HG02588 (cell line): ENCODE measurements around the gene GYS1.
"Not testable (repeated sequence)": the region's sequence is repeated elsewhere in the genome, so short reads cannot be mapped to it uniquely, and the experiment has no call there.

Source experiments
- ATAC-seq: cut with Tn5 transposase; IDR thresholded peaks from one replicate; pipeline ENCODE4 v1.9.1; 2021; ENCODE audit warnings: mild to moderate bottlenecking, moderate library complexity; ENCODE audit not compliant: unreplicated experiment

GYS1 gene

DNA sequence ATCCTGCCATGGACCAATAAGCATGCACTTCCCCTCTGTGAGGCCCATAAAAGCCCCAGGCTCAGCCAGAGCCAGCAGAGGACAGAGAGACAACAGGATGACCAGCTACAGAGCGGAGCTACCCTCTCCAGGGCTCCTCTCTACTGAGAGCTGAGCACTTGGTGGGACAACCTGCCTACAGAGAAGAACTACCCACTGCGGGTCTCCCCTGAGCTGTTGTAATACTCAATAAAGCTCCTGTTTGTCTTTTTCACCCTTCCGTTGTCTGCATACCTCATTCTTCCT lies 45.9 kb downstream of the GYS1 start:
- ATAC-seq = no peak

DNA sequence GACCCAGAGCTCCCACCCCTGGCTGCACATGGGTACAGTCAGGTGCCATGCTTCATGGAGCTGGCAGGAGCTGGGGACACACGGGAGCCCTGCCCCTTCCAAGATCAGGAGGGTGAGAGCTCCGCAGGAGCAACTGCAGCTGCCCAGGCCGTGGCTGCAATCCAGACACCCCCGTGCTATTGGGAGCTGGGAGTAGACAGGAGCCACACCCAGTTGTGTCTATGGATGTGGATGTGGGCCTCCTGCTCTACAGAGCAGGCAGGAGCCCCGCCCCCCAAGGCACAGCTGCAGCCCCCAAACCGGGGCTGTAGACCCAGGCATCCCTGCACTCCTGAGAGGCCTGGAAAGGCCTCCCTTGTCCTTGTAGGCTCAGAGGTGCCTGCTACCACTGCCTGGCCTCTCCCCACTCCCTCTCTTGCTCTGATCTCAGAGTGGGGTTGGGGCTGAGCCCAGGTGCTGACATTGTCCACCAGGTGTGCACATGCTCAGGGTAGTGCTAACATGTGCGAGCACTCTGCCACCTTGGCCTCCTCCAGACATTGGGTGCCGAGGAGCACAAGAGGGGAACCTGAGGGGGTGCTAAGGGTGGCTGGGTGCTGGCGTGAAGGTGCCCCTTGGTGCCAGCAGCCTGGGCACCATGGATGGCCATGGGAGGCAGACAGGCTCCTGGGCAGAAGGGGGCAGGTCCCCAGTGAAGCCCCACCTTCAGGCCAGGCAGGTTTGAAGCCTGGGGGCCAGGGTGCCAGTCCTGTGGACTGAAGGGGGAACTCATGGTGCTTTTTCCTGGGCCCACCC lies 46.4 kb downstream of the GYS1 start:
- ATAC-seq = no peak

DNA sequence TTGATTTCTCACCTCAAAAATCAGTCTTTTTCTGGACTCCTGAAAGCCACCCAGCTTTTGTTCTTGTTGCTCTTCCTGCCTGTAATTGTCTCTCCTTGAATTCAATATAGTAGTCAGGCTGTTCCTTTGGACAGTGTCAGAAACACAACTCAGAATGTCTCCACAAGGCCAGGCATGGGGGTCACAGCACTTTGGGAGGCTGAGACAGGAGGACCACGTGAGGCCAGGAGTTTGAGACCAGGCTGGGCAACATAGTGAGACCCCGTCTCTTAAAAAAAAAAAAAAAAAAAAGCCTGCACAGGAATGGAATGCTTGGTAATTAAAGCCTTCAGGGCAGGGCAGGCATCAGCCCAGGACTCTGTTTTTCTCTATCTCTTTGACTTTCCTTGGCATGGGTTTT lies 47.3 kb downstream of the GYS1 start:
- no peak for ATAC-seq

DNA sequence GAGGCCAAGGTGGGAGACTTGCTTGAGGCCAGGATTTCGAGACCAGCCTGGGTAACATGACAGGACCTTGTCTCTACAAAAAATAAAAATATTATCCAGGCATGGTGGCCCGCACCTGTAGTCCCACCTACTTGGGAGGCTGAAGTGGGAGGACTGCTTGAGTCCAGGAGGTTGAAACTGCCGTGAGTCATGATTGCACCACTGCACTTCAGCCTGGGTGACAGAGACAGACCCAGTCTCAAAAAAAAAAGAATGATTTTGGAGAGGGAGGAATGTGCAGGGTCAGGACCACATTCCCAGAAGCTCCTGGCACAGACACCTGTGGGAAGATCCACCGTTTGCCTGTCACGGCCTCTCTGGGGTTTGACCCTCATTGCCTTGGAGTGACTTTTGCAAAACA lies 47.7 kb downstream of the GYS1 start:
- no peak for ATAC-seq

DNA sequence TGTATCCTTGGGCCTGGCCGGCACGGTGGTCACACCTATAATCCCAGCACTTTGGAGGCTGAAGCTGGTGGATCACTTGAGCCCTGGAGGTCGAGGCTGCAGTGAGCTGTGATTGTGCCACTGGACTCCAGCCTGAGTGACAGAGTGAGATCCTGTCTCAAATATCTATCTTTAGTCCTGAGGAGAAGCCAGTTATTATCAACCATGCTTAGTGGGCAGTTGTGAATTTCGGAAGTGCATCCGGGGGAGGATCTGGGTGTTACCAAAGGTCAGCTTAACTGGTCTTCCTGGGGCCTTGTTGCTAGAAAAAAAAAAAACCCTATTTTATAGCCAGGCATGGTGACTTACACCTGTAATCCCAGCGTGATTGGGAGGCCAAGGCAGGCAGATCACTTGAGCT lies 50.0 kb downstream of the GYS1 start:
- ATAC-seq = no peak

DNA sequence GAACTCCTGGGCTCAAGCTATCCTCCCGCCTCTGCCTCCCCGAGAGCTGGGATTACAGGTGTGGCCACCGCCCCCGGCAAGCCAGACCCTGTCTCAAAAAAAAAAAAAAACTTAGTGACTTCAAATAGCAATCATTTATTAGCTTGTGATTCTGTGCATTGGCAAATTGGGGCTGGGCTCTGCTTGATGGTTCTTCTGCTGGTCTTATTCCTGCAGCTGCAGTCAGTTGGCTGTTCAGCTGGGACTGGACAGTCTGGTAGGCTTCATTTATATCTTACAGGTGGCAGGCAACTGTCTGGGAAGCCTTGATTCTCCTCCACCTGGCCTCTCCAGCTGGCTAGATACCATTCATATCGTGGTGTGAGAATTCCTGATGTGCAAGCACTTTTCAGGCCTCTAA lies 52.2 kb downstream of the GYS1 start:
- ATAC-seq = no peak

DNA sequence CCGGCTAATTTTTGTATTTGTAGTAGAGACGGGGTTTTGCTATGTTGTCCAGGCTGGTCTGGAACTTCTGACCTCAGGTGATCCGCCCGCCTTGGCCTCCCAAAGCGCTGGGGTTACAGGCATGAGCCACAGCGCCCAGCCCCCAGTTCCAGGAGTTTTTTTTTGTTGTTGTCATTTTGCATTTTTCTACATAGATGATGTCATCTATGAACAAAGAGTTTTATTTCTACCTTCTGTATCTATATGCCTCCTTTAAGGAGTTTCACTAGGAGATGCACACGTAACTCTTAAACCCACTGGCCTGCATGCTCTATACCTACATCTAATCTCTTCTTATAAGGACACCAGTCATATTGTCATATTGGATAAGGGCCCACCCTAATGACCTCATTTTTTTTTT lies 54.9 kb downstream of the GYS1 start:
- ATAC-seq = no peak

DNA sequence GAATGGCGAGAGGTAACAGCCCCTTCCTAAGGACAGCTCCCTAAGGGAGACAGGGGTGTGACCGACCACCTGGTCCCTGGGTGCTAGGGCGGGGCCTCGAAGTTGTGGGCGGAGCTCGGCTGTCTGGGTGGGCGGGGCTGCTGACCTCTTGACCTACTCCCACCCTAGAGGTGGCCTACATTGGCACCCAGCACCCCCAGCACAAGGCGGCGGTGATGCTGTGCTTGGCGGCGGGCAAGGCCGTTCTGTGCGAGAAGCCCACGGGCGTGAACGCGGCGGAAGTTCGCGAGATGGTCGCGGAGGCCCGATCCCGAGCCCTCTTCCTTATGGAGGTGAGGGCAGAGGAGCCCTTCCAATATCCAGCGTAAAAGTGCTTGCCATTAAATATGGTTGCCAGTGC lies 57.2 kb downstream of the GYS1 start:
- no peak for ATAC-seq

DNA sequence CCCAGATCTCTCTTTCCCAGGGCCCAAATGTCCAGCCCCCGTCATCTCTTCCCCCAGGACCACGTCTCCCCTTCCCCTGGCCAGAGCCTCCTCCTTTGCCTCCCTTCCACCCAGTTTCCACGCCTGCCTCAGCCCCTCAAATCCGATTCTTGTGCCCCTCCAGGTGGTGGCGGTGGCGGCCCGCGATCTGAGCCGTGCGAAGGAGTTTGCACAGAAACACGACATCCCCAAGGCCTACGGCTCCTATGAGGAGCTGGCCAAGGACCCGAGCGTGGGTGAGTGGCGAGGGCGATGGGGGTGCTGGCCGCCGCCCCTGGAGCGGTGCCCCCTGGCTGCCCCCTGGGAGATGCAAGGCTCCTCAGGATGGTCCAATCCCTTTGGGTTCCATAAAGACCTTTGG lies 58.3 kb downstream of the GYS1 start:
- no peak for ATAC-seq

DNA sequence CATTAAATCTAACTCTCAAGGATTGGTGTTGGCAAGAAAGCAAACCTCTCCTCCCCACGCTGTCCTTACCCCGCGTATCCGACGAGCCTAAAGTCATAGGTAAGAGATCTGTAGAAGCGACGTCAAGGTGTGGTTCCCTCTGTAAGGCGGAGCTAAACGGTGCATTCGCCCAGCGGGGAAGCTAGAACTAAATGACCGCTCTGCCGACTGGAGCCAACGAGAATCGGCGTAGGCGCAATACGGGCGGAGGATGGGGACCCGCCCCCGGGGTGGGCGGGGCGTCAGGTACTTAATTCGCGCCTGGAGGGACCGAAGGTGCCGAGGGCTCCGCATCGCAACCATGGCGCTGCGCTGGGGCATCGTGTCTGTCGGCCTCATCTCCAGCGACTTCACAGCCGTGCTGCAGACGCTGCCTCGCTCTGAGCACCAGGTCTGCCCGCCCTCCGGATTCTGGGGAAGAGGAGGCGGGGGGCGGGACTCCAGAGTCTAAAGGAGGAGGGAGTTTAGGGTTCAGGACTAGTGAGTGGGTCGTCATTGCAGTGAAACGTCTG lies 59.7 kb downstream of the GYS1 start, which contains the start of gene DHDH:
TSS of gene DHDH (plus strand) at position 318 of the 551 bp plus-strand sequence. CDS start at position 341, 23 bp downstream.
- ATAC-seq = no peak

DNA sequence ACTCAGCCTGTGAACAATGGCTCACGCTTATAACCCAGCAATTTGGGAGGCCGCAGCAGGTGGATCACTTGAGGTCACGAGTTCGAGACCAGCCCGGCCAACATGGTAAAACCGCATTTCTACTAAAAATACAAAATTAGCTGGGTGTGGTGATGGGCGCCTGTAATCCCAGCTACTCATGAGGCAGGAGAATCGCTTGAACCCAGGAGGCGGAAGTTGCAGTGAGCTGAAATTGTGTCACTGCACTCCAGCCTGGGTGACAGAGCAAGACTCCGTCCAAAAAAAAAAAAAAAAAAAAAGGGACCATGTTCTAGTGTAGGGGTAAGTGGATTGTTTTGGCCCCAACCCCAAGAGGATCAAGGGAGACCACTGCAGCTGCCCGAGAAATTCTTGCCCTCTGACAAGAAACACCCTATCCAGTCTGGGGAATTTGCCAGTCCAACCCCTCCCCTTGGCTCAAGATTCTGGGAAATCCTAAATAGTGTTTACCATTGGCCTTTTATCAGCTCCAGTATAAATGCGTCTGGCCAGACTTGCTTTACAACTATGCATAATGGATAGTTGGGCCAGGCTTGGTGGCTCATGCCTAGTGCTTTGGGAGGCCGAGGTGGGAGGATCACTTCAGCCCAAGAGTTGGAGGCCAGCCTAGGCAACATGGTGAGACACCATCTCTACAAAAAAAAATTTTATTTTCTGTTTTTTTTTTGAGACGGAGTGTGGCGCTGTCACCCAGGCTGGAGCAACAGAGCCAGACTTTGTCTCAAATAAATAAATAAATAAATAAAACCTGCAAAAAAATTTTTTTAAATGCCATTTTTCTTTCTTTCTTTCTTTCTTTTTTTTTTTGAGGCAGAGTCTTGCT lies 64.7 kb downstream of the GYS1 start:
- ATAC-seq = no peak

DNA sequence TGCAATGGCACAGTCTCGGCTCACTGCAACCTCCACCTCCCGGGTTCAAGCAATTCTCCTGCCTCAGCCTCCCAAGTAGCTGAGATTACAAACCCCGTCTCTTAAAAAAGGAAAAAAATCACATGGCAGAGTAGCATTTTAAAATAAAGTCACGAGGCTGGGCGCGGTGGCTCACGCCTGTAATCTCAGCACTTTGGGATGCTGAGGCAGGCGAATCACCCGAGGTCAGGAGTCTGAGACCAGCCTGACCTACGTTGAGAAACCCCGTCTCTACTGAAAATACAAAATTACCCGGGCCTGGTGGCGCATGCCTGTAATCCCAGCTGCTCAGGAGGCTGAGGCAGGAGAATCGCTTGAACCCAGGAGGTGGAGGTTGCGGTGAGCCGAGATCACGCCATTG lies 65.4 kb downstream of the GYS1 start:
- ATAC-seq = not testable (repeated sequence)

DNA sequence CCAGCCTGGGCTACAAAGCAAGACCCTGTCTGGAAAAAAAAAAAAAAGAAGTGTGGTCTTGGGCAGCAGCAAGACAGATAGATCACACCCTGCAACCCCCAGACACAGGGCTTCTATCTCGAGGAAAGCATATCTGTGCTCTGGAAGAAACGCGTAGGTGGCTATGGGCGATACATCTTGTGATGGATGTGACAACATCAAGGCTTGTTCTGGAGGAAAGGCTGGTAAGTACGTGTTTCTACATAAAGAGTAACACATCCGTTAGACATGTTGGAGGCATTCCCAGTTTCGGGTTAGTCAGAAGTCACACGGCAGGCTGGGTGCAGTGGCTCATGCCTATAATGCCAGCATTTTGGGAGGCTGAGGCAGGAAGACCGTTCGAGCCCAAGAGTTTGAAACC lies 66.2 kb downstream of the GYS1 start:
- ATAC-seq = no peak

DNA sequence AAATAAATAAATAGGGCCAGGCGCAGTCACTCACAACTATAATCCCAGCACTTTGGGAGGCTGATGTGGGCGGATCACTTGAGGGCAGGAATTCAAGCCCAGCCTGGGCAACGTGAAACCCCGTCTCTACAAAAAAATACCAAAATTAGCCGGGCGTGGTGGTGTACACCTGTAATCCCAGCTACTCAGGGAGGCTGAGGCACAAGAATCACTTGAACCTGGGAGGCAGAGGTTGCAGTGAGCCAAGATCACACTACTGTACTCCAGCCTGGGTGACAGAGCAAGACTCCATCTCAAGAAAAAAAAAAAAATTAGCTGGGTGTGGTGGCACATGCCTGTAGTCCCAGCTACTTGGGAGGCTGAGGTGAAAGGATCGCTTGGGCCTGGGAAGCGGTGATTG lies 67.2 kb downstream of the GYS1 start:
- not testable (repeated sequence) for ATAC-seq

DNA sequence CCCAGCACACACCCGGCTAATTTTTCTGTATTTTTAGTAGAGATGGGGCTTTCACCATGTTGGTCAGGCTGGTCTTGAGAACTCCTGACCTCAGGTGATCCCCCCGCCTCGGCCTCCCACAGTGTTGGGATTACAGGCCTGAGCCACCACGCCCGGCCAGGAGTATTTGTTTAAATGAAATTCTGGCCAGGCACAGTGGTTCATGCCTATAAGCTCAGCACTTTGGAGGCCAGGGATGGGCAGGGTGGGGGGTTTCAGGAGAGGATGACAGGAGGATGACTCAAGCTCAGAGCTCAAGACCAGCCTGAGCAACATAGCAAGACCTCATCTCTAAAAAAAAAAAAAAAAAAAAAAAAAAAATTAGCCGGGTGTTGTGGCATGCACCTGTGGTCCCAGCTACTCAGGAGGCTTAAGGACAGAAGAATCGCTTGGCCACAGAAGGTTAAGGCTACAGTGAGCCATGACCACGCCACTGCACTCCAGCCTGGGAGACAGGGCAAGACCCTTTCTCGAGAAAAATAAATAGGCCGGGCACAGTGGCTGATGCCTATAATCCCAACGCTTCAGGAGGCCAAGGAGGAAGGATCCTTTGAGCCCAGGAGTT lies 67.8 kb downstream of the GYS1 start:
- no peak for ATAC-seq

DNA sequence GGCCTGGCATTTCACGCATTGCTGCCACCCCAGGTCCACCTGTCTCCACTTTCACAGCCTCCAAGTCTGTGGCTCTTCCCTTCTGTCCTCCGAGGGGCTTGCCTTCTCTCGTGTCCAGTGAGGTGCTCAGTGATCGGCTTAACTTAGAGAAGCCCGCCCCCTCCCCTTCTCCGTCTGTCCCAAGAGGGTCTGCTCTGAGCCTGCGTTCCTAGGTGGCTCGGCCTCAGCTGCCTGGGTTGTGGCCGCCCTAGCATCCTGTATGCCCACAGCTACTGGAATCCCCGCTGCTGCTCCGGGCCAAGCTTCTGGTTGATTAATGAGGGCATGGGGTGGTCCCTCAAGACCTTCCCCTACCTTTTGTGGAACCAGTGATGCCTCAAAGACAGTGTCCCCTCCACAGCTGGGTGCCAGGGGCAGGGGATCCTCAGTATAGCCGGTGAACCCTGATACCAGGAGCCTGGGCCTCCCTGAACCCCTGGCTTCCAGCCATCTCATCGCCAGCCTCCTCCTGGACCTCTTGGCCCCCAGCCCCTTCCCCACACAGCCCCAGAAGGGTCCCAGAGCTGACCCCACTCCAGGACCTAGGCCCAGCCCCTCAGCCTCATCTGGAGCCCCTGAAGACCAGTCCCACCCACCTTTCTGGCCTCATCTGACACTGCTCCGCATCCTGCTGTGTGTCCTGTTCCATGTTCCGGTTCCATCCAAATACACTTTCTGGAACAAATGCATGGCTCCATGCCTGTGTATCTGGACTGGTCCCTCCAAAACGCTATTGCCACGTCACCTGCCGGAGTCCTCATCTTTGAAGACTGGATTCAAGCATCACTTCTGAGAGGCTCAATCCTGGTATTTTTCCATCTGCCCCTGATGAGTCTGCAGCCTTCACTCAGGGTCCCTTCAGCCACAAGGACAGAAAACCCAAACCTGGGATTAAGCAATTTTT lies 70.3 kb downstream of the GYS1 start:
- ATAC-seq = no peak

DNA sequence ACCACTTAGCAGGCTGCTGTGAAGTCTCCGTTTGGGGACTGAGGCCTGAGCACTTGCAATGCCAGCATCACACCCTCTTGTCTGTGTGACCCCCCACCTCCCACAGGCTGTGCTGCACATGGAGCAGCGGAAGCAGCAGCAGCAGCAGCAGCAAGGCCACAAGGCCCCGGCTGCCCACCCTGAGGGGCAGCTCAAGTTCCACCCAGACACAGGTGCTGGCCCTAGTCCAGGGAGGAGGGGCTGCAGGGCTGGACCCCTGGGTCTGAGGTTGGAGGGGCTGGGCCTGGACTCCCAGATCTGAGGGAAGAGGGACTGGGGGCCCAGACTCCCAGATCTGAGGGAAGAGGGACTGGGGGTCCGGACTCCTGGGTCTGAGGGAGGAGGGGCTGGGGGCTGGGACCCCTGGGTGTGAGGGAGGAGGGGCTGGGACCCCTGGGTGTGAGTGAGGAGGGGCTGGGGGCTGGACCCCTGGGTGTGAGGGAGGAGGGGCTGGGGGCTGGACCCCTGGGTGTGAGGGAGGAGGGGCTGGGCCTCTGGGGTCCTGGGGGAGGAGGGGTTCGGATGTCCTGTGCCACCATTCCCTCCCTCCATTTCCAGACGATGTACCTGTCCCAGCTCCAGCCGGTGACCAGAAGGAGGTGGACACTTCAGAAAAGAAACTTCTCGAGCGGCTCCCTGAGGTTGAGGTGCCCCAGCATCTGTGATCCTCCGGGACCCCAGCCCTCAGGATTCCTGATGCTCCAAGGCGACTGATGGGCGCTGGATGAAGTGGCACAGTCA lies 71.2 kb downstream of the GYS1 start:
- ATAC-seq = no peak

DNA sequence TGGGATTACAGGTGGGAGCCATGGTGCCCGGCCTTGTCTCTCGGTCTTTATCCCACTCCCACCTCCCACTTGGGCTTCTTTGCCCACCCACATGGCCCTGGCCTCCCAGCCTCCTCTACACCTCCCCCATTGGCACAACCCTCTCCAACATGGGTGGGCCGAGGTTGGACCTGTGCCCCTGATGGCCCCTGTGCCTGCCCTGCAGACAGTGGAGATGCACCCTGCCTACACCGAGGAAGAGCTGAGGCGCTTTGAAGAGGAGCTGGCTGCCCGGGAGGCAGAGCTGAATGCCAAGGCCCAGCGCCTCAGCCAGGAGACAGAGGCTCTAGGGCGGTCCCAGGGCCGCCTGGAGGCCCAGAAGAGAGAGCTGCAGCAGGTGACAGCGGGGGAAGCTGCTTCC lies 72.2 kb downstream of the GYS1 start:
- no peak for ATAC-seq

DNA sequence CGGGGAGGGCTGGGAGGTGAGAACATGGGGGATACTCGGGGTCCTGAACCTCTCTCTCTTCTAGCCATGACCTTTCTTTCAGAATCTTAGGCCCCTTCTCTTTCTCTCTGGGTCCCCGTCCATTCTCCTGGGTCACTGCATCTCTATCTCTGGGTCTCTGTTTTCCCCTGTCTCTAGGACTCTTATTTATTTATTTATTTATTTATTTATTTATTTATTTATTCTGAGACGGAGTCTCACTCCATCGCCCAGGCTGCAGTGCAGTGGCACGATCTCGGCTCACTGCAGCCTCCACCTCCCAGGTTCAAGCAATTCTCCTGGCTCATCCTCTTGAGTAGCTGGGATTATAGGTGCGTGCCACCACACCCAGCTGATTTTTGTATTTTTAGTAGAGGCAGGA lies 73.8 kb downstream of the GYS1 start:
- ATAC-seq = not testable (repeated sequence)

DNA sequence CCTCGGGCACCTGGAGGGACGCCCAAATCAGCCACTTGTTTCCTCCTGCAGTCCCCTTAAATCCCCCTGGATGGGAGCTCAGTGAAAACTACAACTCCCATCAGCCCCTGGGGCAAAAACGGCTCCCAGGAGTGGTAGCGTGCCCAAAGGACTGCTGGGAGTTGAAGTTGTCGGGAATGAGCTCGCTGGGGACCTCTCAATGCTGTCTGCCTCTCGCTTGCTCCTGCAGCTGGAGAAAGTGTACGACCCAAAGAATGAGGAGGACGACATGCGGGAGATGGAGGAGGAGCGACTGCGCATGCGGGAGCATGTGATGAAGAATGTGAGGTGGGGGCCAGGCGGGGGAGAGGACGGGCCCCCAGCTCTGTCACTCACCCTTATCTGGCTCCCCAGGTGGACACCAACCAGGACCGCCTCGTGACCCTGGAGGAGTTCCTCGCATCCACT lies 74.3 kb downstream of the GYS1 start:
- ATAC-seq = no peak
